Neural progenitor cell (in vitro differentiated cells): ENCODE measurements around the gene MYB.

Experiments
- EZH2 ChIP-seq: fragments of 200-600 bp; sonication (generic); IDR thresholded peaks from 2 replicates; pipeline ENCODE4 v1.6.1; 2017; ENCODE audit warnings: antibody characterized with exemption, mild to moderate bottlenecking, moderate library complexity
- EZH2phosphoT487 ChIP-seq: fragments of 200-600 bp; sonication (generic); IDR thresholded peaks from 2 replicates; pipeline ENCODE4 v1.6.1; 2017; ENCODE audit warnings: antibody characterized with exemption
- TF ChIP-seq, protein P1 (sequence below): fragments of 200-600 bp; sonication (generic); IDR thresholded peaks from 2 replicates; pipeline ENCODE4 v1.5.1; 2017; ENCODE audit warnings: antibody characterized with exemption, mild to moderate bottlenecking

DNA sequence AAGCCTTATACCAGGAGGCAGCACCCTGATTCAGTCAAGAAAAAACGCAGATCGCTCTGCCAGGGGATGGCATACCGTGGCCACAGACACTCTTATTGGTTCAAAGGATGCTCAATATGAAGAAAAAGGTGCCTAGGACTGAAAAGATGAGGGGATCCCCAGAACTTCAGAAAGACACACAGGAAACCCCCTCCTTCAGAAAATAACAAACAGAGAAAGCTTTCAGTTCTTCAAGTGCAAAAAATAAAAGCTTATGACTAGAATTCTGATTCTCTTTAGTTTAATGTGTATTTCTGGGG is 17.7 kb upstream of the MYB start:
- TF ChIP-seq, protein P1, sequence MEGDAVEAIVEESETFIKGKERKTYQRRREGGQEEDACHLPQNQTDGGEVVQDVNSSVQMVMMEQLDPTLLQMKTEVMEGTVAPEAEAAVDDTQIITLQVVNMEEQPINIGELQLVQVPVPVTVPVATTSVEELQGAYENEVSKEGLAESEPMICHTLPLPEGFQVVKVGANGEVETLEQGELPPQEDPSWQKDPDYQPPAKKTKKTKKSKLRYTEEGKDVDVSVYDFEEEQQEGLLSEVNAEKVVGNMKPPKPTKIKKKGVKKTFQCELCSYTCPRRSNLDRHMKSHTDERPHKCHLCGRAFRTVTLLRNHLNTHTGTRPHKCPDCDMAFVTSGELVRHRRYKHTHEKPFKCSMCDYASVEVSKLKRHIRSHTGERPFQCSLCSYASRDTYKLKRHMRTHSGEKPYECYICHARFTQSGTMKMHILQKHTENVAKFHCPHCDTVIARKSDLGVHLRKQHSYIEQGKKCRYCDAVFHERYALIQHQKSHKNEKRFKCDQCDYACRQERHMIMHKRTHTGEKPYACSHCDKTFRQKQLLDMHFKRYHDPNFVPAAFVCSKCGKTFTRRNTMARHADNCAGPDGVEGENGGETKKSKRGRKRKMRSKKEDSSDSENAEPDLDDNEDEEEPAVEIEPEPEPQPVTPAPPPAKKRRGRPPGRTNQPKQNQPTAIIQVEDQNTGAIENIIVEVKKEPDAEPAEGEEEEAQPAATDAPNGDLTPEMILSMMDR = no peak
- TF ChIP-seq EZH2 (no peak), EZH2phosphoT487 (no peak)
